ENCODE results near the gene ZCCHC2. TPM values are rescaled to one million over a fixed set of nuclear protein-coding genes. Genes with fewer than 3 reads are reported as not detected.
A peak's percentile ranks its signal among the peaks of the same experiment; 100 is the strongest.

The ZCCHC2 gene
- polyA plus RNA-seq, 1 donor (not counting 4 experiments of a cell fraction or from before 2014, with no cell fraction given), result 12.9 TPM

DNA sequence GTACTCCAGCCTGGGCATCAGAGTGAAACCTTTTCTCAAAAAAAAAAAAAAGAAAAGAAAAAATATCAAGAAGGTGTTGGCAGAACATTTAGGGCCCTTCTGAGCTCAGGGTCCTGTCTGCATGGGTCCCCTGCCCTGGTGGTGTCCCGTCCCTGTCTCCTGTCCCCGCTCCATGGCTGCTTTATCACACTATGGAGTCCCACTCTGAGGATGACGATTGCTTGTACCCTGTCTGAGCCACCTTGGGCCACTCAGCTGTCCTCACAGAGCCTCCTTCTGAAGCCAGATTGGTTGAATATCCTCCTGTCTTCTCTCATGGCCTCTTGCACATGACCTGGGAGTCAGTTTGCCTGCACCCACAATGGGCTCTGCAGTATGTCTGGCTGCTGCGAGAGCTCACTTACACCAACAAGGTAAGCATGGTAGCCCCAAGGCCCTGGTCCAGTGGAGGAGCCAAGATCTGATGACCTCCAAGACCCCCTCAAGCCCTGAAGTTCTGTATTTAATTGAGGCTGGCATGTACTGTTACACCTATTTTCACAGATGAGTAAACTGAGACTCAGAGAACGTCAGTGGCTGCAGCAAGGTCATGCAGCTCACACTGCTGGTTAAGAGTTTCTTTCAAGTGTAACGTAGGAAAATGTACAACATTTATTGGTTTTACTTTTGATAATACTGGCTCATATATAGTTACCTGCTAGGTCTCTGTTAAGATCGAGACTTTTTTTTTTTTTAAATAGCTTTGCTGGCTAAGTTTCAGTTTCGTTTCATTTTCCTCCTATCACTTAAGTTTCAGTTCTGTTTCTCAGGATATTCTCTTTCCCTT, 16.9 kb upstream of the ZCCHC2 start:
- peak overlapping the region; percentile 92 for H3K4me2 ChIP-seq (ENCODE audit: control insufficient read depth, extremely low read depth, insufficient read depth, low read depth, low read length)
- H3K9ac ChIP-seq (ENCODE audit: control insufficient read depth, extremely low read depth, insufficient read depth, low read length), result peak overlapping the region; percentile 71
- TF ChIP-seq EZH2 (IDR thresholded peaks at IDR 0.05; ENCODE audit: low read length), result no peak
- TF ChIP-seq, protein P1, sequence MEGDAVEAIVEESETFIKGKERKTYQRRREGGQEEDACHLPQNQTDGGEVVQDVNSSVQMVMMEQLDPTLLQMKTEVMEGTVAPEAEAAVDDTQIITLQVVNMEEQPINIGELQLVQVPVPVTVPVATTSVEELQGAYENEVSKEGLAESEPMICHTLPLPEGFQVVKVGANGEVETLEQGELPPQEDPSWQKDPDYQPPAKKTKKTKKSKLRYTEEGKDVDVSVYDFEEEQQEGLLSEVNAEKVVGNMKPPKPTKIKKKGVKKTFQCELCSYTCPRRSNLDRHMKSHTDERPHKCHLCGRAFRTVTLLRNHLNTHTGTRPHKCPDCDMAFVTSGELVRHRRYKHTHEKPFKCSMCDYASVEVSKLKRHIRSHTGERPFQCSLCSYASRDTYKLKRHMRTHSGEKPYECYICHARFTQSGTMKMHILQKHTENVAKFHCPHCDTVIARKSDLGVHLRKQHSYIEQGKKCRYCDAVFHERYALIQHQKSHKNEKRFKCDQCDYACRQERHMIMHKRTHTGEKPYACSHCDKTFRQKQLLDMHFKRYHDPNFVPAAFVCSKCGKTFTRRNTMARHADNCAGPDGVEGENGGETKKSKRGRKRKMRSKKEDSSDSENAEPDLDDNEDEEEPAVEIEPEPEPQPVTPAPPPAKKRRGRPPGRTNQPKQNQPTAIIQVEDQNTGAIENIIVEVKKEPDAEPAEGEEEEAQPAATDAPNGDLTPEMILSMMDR (optimal IDR thresholded peaks at IDR 0.05 in 1 of 3, IDR thresholded peaks at IDR 0.05 in 1 of 3, conservative IDR thresholded peaks at IDR 0.05 in 1 of 3; ENCODE audit: extremely low read depth in 1 of 3, insufficient read depth in 2 of 3, low read length in 3 of 3), result no peak
- dilution Hi-C loops (cut with MboI; ENCODE audit: extremely low pct_ligation_motif_present, low sequenced_read_pairs), result no loop called here
- H3K79me2 ChIP-seq (ENCODE audit: control insufficient read depth, insufficient read depth, low read length), result no peaks in the 10 kb centered on the region
- H3K9me3 ChIP-seq (ENCODE audit: control insufficient read depth, low read depth, low read length), result no peaks in the 10 kb centered on the region
- H3K27ac ChIP-seq (ENCODE audit: control insufficient read depth, insufficient read depth, low read length), result peak overlapping the region; percentile 60
- DNase-seq (ENCODE audit: low read depth, low spot score) (no peak), FAIRE-seq (no peak)
- no peaks in the 10 kb centered on the region for H3K9me1 ChIP-seq (ENCODE audit: control insufficient read depth, extremely low read depth, insufficient read depth, low read length)
- H2AFZ ChIP-seq (ENCODE audit: control insufficient read depth, low read length), result peak overlapping the region; percentile 82
- no peaks in the 10 kb centered on the region for H3K36me3 ChIP-seq (ENCODE audit: control insufficient read depth in 2 of 2, extremely low read depth in 1 of 2, insufficient read depth in 2 of 2, low read length in 2 of 2)
- peak overlapping the region; percentile 19 to 62 (median 49) for H3K4me3 ChIP-seq (ENCODE audit: control insufficient read depth in 2 of 3, extremely low read depth in 1 of 3, insufficient read depth in 2 of 3, low read depth in 1 of 3, low read length in 3 of 3)
- H4K20me1 ChIP-seq (ENCODE audit: control insufficient read depth, extremely low read depth, insufficient read depth, low read length), result no peaks in the 10 kb centered on the region
- H3K27me3 ChIP-seq (ENCODE audit: control insufficient read depth, extremely low read depth, insufficient read depth, low read length), result no peaks in the 10 kb centered on the region
- peaks cover 5% of the 10 kb centered on the region for H3K4me1 ChIP-seq (ENCODE audit: control insufficient read depth, extremely low read depth, insufficient read depth, low read length)

DNA sequence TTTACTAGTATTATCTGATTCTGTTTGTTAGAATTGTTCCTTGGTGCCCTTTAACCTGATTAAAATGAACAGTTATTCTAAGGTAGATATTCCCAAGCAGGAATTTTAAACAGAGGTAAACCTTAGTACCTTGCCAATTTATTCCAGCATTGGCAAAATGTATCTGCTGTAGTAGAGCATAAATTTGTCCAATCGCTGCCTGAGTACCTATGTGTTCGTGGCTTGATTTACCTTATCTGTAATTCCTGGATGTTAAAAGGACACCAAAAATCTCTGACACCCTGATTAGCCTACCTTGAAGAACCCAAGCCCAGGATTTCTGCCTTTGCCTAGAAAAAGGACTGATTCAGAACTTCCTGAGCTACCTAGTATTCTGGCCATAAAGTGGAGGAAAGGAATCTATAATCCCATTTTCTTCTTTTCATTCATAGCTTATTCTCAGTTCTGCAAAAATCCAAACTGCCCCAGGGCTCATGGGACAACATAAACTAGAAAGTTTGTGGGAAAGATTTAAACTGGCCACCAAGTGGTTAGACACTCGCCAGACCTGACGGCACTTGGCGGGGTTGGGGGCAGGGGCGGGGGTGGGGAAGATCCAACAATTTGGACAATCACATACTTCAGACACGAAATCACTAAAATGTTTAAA, 16.2 kb upstream of the ZCCHC2 start:
- peak overlapping the region; percentile 92 for H3K4me2 ChIP-seq (ENCODE audit: control insufficient read depth, extremely low read depth, insufficient read depth, low read depth, low read length)
- H3K9ac ChIP-seq (ENCODE audit: control insufficient read depth, extremely low read depth, insufficient read depth, low read length), result peak overlapping the region; percentile 71
- H3K9me3 ChIP-seq (ENCODE audit: control insufficient read depth, low read depth, low read length), result no peaks in the 10 kb centered on the region
- TF ChIP-seq, protein P1 (optimal IDR thresholded peaks at IDR 0.05 in 1 of 3, IDR thresholded peaks at IDR 0.05 in 1 of 3, conservative IDR thresholded peaks at IDR 0.05 in 1 of 3; ENCODE audit: extremely low read depth in 1 of 3, insufficient read depth in 2 of 3, low read length in 3 of 3), result no peak
- TF ChIP-seq EZH2 (IDR thresholded peaks at IDR 0.05; ENCODE audit: low read length), result no peak
- FAIRE-seq, result no peak
- H3K4me3 ChIP-seq (ENCODE audit: control insufficient read depth in 2 of 3, extremely low read depth in 1 of 3, insufficient read depth in 2 of 3, low read depth in 1 of 3, low read length in 3 of 3), result peak overlapping the region; percentile 19 to 62 (median 49)
- peak overlapping the region; percentile 60 for H3K27ac ChIP-seq (ENCODE audit: control insufficient read depth, insufficient read depth, low read length)
- H3K79me2 ChIP-seq (ENCODE audit: control insufficient read depth, insufficient read depth, low read length), result no peaks in the 10 kb centered on the region
- peaks cover 5% of the 10 kb centered on the region for H3K4me1 ChIP-seq (ENCODE audit: control insufficient read depth, extremely low read depth, insufficient read depth, low read length)
- H3K36me3 ChIP-seq (ENCODE audit: control insufficient read depth in 2 of 2, extremely low read depth in 1 of 2, insufficient read depth in 2 of 2, low read length in 2 of 2), result no peaks in the 10 kb centered on the region
- H3K27me3 ChIP-seq (ENCODE audit: control insufficient read depth, extremely low read depth, insufficient read depth, low read length), result no peaks in the 10 kb centered on the region
- dilution Hi-C loops (cut with MboI; ENCODE audit: extremely low pct_ligation_motif_present, low sequenced_read_pairs), result no loop called here
- no peaks in the 10 kb centered on the region for H4K20me1 ChIP-seq (ENCODE audit: control insufficient read depth, extremely low read depth, insufficient read depth, low read length)
- H3K9me1 ChIP-seq (ENCODE audit: control insufficient read depth, extremely low read depth, insufficient read depth, low read length), result no peaks in the 10 kb centered on the region
- H2AFZ ChIP-seq (ENCODE audit: control insufficient read depth, low read length), result peak overlapping the region; percentile 82
- no peak for DNase-seq (ENCODE audit: low read depth, low spot score)
